Lower leg skin (tissue), 4 donors: ENCODE data around the gene CDC42SE2. TPM values are rescaled to one million over a fixed set of nuclear protein-coding genes. Genes with fewer than 3 reads are reported as not detected.
"Not testable (repeated sequence)": the region's sequence is repeated elsewhere in the genome, so short reads cannot be mapped to it uniquely, and the experiment has no call there.

Source experiments
- DNase-seq, 2 donors: peaks; one replicate each; pipeline ENCODE4 v3.0.0-alpha.2; 2019; ENCODE audit warnings: low spot score in 2 of 2
- H3K4me3 ChIP-seq: fragments of 200-600 bp; sonication (generic); 2 replicates; pipeline ENCODE4 v1.5.1; 2017; ENCODE audit warnings: mild to moderate bottlenecking, low read depth; ENCODE audit not compliant: poor library complexity, severe bottlenecking
- CTCF ChIP-seq, 3 donors: fragments of 450-650 bp; IDR thresholded peaks; one replicate each; pipeline ENCODE4 v1.5.1; 2016; ENCODE audit warnings: antibody characterized with exemption in 3 of 3, mild to moderate bottlenecking in 3 of 3, moderate library complexity in 2 of 3
- POLR2A ChIP-seq, 2 donors: fragments of 450-650 bp; IDR thresholded peaks; one replicate each; pipeline ENCODE4 v1.6.1; 2016 to 2017; ENCODE audit warnings: antibody characterized with exemption in 2 of 2, mild to moderate bottlenecking in 1 of 2, moderate library complexity in 1 of 2
- WGBS, 2 donors: methylation state at CpG; one replicate each; pipeline ENCODE4 v1.1.5; 2018; 5-methylcytosine and 5-hydroxymethylcytosine counted together
- intact Hi-C: fragments of 100-400 bp; cut with DNase I; formaldehyde crosslinking; loops from one replicate; pipeline ENCODE4 v1.15.0; 2023; ENCODE audit warnings: low total_unique reads
- total RNA-seq, 4 donors: library from RNA; depleted of rRNA; stranded (reverse); fragments of >200 nt; gene quantifications; one replicate each; pipeline ENCODE4 v1.1.0, GENCODE V29; 2016

CDC42SE2 gene
- total RNA-seq, 4 donors from 2014 or later = 28.3 to 41.9 (median 34.2) TPM

GRCh38 chr5:131396015-131396414 is 132.2 kb downstream of the CDC42SE2 start:
- intact Hi-C loops = no loop called here
- TF ChIP-seq POLR2A (IDR thresholded peaks at IDR 0.05) = no peak
- no peak for TF ChIP-seq CTCF (IDR thresholded peaks at IDR 0.05)
- H3K4me3 ChIP-seq = no peak overlapping the region
- no peak for DNase-seq
- 94 to 96% methylated on average over 3 of the region's 3 CpGs for WGBS, 2 donors

- TF ChIP-seq POLR2A (IDR thresholded peaks at IDR 0.05) (no peak), CTCF (IDR thresholded peaks at IDR 0.05) (no peak)
- 50 to 57% methylated on average over 5 of the region's 5 CpGs for WGBS, 2 donors
- H3K4me3 ChIP-seq = no peak overlapping the region
- intact Hi-C loops = no loop called here
- DNase-seq = no peak
Measured at GRCh38 chr5:131396630-131397273, 132.9 kb downstream of the CDC42SE2 start.

DNA sequence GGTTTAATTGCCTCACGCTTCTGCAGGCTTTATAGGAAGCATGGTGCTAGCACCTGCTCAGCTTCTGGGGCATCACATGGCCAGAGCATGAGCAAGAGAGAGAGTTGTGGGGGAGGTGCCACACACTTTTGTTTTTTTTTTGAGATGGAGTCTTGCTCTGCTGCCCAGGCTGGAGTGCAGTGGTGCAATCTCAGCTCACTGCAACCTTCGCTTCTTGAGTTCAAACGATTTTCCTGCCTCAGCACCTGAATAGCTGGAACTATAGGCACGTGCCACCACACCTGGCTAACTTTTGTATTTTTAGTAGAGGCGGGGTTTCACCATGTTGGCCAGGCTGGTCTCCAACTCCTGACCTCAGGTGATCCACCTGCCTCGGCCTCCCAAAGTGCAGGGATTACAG is 135.2 kb downstream of the CDC42SE2 start:
- DNase-seq, intact Hi-C loops, H3K4me3 ChIP-seq: not testable (repeated sequence)
- WGBS, 2 donors = 96 to 98% methylated on average over 6 of the region's 6 CpGs

- no peak for DNase-seq
- intact Hi-C loops = no loop called here
- TF ChIP-seq POLR2A (IDR thresholded peaks at IDR 0.05) (no peak), CTCF (IDR thresholded peaks at IDR 0.05) (no peak)
Measured at GRCh38 chr5:131400585-131400984, 136.7 kb downstream of the CDC42SE2 start.

DNA sequence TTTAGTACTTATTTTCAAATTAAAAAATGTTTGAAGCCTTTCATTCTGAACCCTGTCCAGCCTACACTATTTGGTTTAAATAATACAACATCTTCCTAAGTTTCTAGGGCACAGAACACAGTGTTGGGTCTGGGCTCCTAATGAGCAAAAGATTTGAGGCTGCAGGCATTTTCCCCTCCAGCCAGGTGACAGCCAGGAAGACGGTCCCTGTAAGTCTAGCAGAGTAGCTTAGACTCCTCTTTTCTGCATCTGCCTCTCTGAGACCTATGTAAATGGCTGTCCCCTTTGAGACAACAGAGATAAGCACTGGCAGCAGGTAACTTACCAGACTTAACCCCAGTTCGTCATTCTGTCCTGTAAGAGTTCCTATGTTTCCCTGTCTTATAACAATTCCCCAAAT is 141.8 kb downstream of the CDC42SE2 start:
- no peak for DNase-seq
- WGBS, 2 donors = 86 to 96% methylated on average over 2 of the region's 2 CpGs

More at GRCh38 chr5:131400585-131400984, 136.7 kb downstream of the CDC42SE2 start:
- 95 to 98% methylated on average over 3 of the region's 3 CpGs for WGBS, 2 donors
- H3K4me3 ChIP-seq = no peak overlapping the region

DNA sequence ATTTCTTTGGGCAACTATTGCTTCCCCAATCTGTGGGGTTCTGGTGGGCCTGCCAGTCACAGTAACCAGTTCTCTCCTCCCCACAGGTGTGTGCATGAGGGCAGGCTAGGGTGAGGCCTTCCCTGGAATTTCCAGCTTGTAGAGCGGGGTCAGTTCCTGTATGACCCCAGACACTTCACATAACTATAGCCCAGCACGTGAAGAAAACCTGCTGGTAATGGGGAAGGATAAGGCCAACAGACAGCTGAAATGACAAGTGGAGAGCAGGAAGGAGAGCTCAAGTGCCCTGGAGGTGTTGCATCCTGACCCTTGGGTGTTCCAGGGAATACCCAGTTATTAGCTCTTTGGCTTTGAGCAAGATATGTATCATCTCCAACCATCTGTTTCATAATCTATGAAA is 142.2 kb downstream of the CDC42SE2 start:
- intact Hi-C loops = no loop called here
- no peak for TF ChIP-seq POLR2A (IDR thresholded peaks at IDR 0.05)
- TF ChIP-seq CTCF (IDR thresholded peaks at IDR 0.05) = no peak
- H3K4me3 ChIP-seq = no peak overlapping the region
- no peak for DNase-seq
- WGBS, 2 donors = 85 to 94% methylated on average over 2 of the region's 2 CpGs

More for the DNA sequence above, 141.8 kb downstream of the CDC42SE2 start:
- no peak overlapping the region for H3K4me3 ChIP-seq
- TF ChIP-seq POLR2A (IDR thresholded peaks at IDR 0.05) = no peak
- no peak for TF ChIP-seq CTCF (IDR thresholded peaks at IDR 0.05)
- intact Hi-C loops = no loop called here
